Activated naive CD4-positive, alpha-beta T cell treated with anti-CD3 and anti-CD28 coated beads, Interleukin-2, amount 50 U/mL, for 72 hours (primary cell): Measurements from ENCODE around the gene PSMG4. TPM values are rescaled to one million over a fixed set of nuclear protein-coding genes. Genes with fewer than 3 reads are reported as not detected.
"Not testable (repeated sequence)": the region's sequence is repeated elsewhere in the genome, so short reads cannot be mapped to it uniquely, and the experiment has no call there.

ENCODE experiments used
- ATAC-seq, 2 donors: fragments of 150-1000 bp; cut with Tn5 transposase; 2 replicates each; pipeline ENCODE4 v1.10.0; 2021; ENCODE audit warnings: mild to moderate bottlenecking in 2 of 2, moderate library complexity in 2 of 2
- DNase-seq, 2 donors: peaks; one replicate each; pipeline ENCODE4 v3.0.0; 2021 to 2022; ENCODE audit warnings: low spot score in 2 of 2
- H3K27ac Mint-ChIP-seq, 2 donors: one replicate each; pipeline ENCODE4 v1.8.0; 2022; ENCODE audit warnings: mild to moderate bottlenecking in 2 of 2, mixed read lengths in 2 of 2
- H3K36me3 Mint-ChIP-seq, 2 donors: one replicate each; pipeline ENCODE4 v1.8.0; 2022; ENCODE audit warnings: mixed read lengths in 2 of 2
- H3K9me3 Mint-ChIP-seq, 2 donors: one replicate each; pipeline ENCODE4 v1.8.0; 2022; ENCODE audit warnings: mixed read lengths in 2 of 2
- total RNA-seq, 2 donors: library from RNA; stranded (reverse); gene quantifications; one replicate each; pipeline ENCODE4 v1.2.3, GENCODE V29; 2022

Gene PSMG4
- total RNA-seq, 2 donors from 2014 or later = 14.6 to 37.7 TPM

GRCh38 chr6:3241745-3242144 is 17.0 kb upstream of the PSMG4 start:
- H3K27ac Mint-ChIP-seq, H3K36me3 Mint-ChIP-seq, H3K9me3 Mint-ChIP-seq, ATAC-seq, DNase-seq: not testable (repeated sequence)

GRCh38 chr6:3242768-3243167 is 16.0 kb upstream of the PSMG4 start:
- peak overlapping the region in 1 of 2 donors; percentile 51 for H3K27ac Mint-ChIP-seq
- H3K9me3 Mint-ChIP-seq = no peaks in the 10 kb centered on the region
- DNase-seq = no peak
- no peak for ATAC-seq
- H3K36me3 Mint-ChIP-seq = no peaks in the 10 kb centered on the region

- Mint-ChIP-seq H3K36me3 (no peaks in the 10 kb centered on the region), H3K27ac (no peak overlapping the region), H3K9me3 (no peaks in the 10 kb centered on the region)
- ATAC-seq = no peak
- DNase-seq = no peak
Observed at GRCh38 chr6:3244003-3244831, 14.5 kb upstream of the PSMG4 start.

GRCh38 chr6:3244832-3245161 is 13.9 kb upstream of the PSMG4 start:
- DNase-seq, H3K27ac Mint-ChIP-seq, H3K36me3 Mint-ChIP-seq, ATAC-seq, H3K9me3 Mint-ChIP-seq: not testable (repeated sequence)

GRCh38 chr6:3245216-3245615 is 13.5 kb upstream of the PSMG4 start:
- ATAC-seq = no peak
- no peak for DNase-seq
- Mint-ChIP-seq H3K36me3 (no peaks in the 10 kb centered on the region), H3K27ac (no peak overlapping the region), H3K9me3 (no peaks in the 10 kb centered on the region)

GRCh38 chr6:3247255-3248146 is 11.2 kb upstream of the PSMG4 start:
- no peaks in the 10 kb centered on the region for H3K36me3 Mint-ChIP-seq
- no peak overlapping the region for H3K27ac Mint-ChIP-seq
- no peaks in the 10 kb centered on the region for H3K9me3 Mint-ChIP-seq
- no peak for DNase-seq
- ATAC-seq = no peak

GRCh38 chr6:3249821-3250220 is 8.9 kb upstream of the PSMG4 start:
- Mint-ChIP-seq H3K9me3 (peaks cover 0 to 7% of the 10 kb centered on the region in 2 donors), H3K27ac (no peak overlapping the region), H3K36me3 (peaks cover 0 to 6% of the 10 kb centered on the region in 2 donors)
- no peak for ATAC-seq
- no peak for DNase-seq

- DNase-seq (no peak), ATAC-seq (no peak)
- no peak overlapping the region for H3K27ac Mint-ChIP-seq
- peaks cover 0 to 6% of the 10 kb centered on the region in 2 donors for H3K36me3 Mint-ChIP-seq
- peaks cover 0 to 7% of the 10 kb centered on the region in 2 donors for H3K9me3 Mint-ChIP-seq
Observed at GRCh38 chr6:3250231-3250675, 8.5 kb upstream of the PSMG4 start.

- H3K36me3 Mint-ChIP-seq = peaks cover 0 to 6% of the 10 kb centered on the region in 2 donors
- ATAC-seq (peak; percentile 90 to 93), DNase-seq (peak; percentile 72 to 83)
- peaks cover 0 to 7% of the 10 kb centered on the region in 2 donors for H3K9me3 Mint-ChIP-seq
- H3K27ac Mint-ChIP-seq = no peak overlapping the region
Observed at GRCh38 chr6:3251462-3252314, 7.1 kb upstream of the PSMG4 start.

- DNase-seq = no peak
- Mint-ChIP-seq H3K27ac (no peak overlapping the region), H3K36me3 (peaks cover 0 to 6% of the 10 kb centered on the region in 2 donors), H3K9me3 (peaks cover 0 to 7% of the 10 kb centered on the region in 2 donors)
- no peak for ATAC-seq
Observed at GRCh38 chr6:3252369-3252768, 6.4 kb upstream of the PSMG4 start.

- H3K36me3 Mint-ChIP-seq = peaks cover 0 to 6% of the 10 kb centered on the region in 2 donors
- no peak for DNase-seq
- ATAC-seq = no peak
- peaks cover 0 to 7% of the 10 kb centered on the region in 2 donors for H3K9me3 Mint-ChIP-seq
- H3K27ac Mint-ChIP-seq = no peak overlapping the region
Observed at GRCh38 chr6:3252861-3253596, 5.7 kb upstream of the PSMG4 start.

- Mint-ChIP-seq H3K27ac (no peak overlapping the region), H3K9me3 (peaks cover 0 to 7% of the 10 kb centered on the region in 2 donors), H3K36me3 (peaks cover 0 to 6% of the 10 kb centered on the region in 2 donors)
- no peak for ATAC-seq
- DNase-seq = no peak
Observed at GRCh38 chr6:3253597-3253961, 5.2 kb upstream of the PSMG4 start.

GRCh38 chr6:3258201-3258600 is 546 bp upstream of the PSMG4 start:
- no peak for ATAC-seq
- Mint-ChIP-seq H3K27ac (no peak overlapping the region), H3K36me3 (peaks cover 8 to 14% of the 10 kb centered on the region in 2 donors), H3K9me3 (peaks cover 0 to 7% of the 10 kb centered on the region in 2 donors)
- no peak for DNase-seq

- DNase-seq = peak; percentile 45 to 70
- peaks cover 8% of the 10 kb centered on the region in 2 donors for H3K36me3 Mint-ChIP-seq
- H3K27ac Mint-ChIP-seq = peak overlapping the region; percentile 90 to 92
- peak; percentile 32 to 60 for ATAC-seq
- peaks cover 0 to under 1% of the 10 kb centered on the region in 2 donors for H3K9me3 Mint-ChIP-seq
Observed at GRCh38 chr6:3259491-3259958, 778 bp downstream of the PSMG4 start.

- H3K27ac Mint-ChIP-seq = peak overlapping the region; percentile 30 to 92
- no peaks in the 10 kb centered on the region for H3K9me3 Mint-ChIP-seq
- ATAC-seq (no peak), DNase-seq (no peak)
- H3K36me3 Mint-ChIP-seq = peaks cover 8% of the 10 kb centered on the region in 2 donors
Observed at GRCh38 chr6:3260296-3260695, 1.5 kb downstream of the PSMG4 start.
